Activated T-helper 2 cell treated with anti-CD3 and anti-CD28 coated beads, Interferon-gamma antibody, Interleukin-2, Interleukin-4, amounts not matched to agents 10 μg/mL and 5 μg/mL and 100 μg/mL, durations not matched to agents 14 hours and 24 hours and 36 hours (primary cell): ENCODE data around the gene KCNJ12. TPM values are rescaled to one million over a fixed set of nuclear protein-coding genes. Genes with fewer than 3 reads are reported as not detected.
"Not testable (repeated sequence)": the region's sequence is repeated elsewhere in the genome, so short reads cannot be mapped to it uniquely, and the experiment has no call there.

Experiments used
- DNase-seq: peaks from one replicate; pipeline ENCODE4 v3.0.0; 2021; ENCODE audit warnings: low spot score
- H3K27ac Mint-ChIP-seq: one replicate; pipeline ENCODE4 v1.8.0; 2021; ENCODE audit warnings: mixed read lengths
- H3K27me3 Mint-ChIP-seq: one replicate; pipeline ENCODE4 v1.8.0; 2021; ENCODE audit warnings: low read depth, mixed read lengths
- H3K36me3 Mint-ChIP-seq: one replicate; pipeline ENCODE4 v1.8.0; 2021; ENCODE audit warnings: low read depth, mixed read lengths
- H3K4me1 Mint-ChIP-seq: one replicate; pipeline ENCODE4 v1.8.0; 2021; ENCODE audit warnings: low read depth, mixed read lengths
- H3K4me3 Mint-ChIP-seq: one replicate; pipeline ENCODE4 v1.8.0; 2021; ENCODE audit warnings: low read depth, mild to moderate bottlenecking, moderate library complexity, mixed read lengths
- H3K9me3 Mint-ChIP-seq: one replicate; pipeline ENCODE4 v1.8.0; 2021; ENCODE audit warnings: mixed read lengths
- intact Hi-C: fragments of 100-400 bp; cut with micrococcal nuclease; formaldehyde crosslinking; loops from one replicate; pipeline ENCODE4 v1.15.1; 2023
- total RNA-seq: library from RNA; stranded (reverse); gene quantifications from 2 replicates; pipeline ENCODE4 v1.2.3, GENCODE V29; 2022

The KCNJ12 gene
- total RNA-seq, 1 donor from 2014 or later: not detected

DNA sequence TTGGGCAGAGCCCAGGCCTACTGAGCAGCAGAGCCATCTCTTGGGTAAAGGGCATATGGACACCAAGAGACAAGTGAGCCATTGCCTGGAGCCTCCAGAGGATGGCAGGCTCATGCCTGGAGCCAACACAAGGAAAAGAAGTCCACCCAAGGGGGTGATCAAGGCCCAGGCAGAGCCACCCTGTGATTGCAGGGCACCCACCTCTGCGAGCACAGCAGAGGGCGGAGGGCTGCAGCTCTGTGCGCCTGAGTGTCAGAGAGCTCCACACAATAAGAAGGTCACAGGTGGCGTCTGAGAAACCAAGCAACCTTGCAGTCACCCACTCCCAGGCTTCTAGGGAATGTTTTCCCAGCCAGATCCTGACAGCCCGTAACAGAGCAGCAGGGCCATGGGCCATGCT, 57.8 kb downstream of the KCNJ12 start:
- H3K9me3 Mint-ChIP-seq, H3K4me3 Mint-ChIP-seq, intact Hi-C loops, DNase-seq, H3K4me1 Mint-ChIP-seq, H3K36me3 Mint-ChIP-seq, H3K27ac Mint-ChIP-seq: not testable (repeated sequence)
- H3K27me3 Mint-ChIP-seq: peaks cover 14% of the 10 kb centered on the region

DNA sequence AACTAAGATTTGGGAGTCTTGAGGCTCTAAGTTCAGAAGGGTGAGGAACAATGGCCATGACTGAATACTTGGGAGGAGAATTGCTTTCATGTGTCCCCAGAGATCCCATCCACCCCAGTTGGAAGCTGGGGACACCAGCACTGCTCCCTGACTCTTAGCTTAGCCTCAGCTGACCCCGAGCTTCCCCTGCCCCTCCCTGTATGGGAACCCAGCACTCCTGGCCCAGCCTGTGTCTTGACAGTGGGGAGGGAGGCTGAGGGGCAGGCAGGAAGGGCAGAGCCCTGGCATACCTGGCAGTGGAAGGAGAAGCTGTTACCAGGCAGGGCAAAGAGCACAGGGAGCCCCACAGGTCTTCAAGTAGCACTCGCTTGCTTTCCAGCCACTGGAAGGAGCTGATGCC, 58.8 kb downstream of the KCNJ12 start:
- H3K27ac Mint-ChIP-seq, H3K36me3 Mint-ChIP-seq, DNase-seq, H3K4me1 Mint-ChIP-seq, H3K4me3 Mint-ChIP-seq, H3K9me3 Mint-ChIP-seq, intact Hi-C loops: not testable (repeated sequence)
- peaks cover 10% of the 10 kb centered on the region for H3K27me3 Mint-ChIP-seq

DNA sequence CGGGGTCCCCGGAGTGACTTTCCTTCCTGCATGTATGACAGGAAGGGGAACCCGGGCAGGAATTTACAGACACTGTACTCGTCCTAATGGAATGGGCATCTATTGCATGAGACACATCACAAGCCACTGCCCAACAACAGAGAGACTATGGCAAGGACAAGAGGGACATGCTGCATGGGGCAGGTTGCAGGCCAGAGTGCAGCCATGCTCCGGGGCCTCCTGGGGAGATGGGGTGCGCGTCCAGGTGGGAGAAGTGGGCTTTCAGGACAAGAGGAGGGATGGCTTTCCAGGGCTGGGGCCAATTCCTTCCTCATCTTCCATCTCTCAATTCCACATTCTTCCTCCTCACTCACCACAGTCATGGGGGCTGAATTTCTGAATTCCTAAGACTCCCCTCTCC, 60.3 kb downstream of the KCNJ12 start:
- H3K27ac Mint-ChIP-seq, H3K9me3 Mint-ChIP-seq, DNase-seq, H3K4me1 Mint-ChIP-seq, intact Hi-C loops, H3K36me3 Mint-ChIP-seq, H3K4me3 Mint-ChIP-seq: not testable (repeated sequence)
- peaks cover 12% of the 10 kb centered on the region for H3K27me3 Mint-ChIP-seq

DNA sequence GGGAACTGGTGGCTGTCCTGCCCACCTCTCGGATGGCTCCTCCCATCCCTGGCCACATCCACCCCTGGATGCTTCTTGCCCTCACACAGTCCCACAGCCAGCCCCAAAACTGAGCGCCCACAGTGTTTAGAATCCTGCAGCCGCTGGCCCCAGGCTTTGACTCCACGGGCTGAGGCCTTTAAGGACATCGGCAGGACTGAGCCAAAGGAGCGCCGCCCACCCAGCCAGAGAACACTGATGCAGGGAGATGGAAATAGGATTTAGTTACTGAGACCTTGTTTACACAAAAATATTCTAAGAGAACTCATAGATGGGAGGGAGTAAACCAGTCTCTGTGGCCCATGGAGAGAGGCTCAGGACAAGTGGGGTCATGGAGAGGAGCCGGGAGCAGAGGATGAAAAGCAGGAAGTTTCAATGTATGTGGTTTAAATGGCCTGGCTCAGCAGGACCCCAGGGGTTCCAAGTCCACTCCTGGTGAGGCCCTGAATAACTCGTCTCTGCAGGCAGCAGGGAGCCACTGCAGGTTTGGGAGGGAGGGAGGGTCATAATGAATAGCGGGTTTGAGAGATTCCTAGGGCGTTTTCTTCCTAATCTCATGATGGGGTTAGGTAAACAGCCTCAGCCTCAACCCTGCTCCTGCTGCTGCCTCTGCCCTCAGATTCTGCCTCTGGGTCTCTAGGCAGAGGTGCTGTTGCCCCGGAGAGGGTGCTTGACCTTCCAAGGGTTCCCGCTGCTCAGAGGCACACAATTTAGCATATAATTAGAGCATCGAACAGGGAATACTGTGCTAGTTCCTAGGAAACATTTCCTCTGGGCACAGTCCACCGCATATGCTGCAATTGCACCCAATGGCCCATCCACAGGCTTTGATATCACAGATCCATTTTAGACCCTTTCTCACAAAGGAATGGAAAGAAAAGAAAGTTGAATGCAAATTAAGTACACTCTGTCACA, 61.0 kb downstream of the KCNJ12 start:
- DNase-seq, H3K27ac Mint-ChIP-seq, intact Hi-C loops, H3K9me3 Mint-ChIP-seq, H3K4me1 Mint-ChIP-seq, H3K36me3 Mint-ChIP-seq, H3K4me3 Mint-ChIP-seq: not testable (repeated sequence)
- peaks cover 12% of the 10 kb centered on the region for H3K27me3 Mint-ChIP-seq

DNA sequence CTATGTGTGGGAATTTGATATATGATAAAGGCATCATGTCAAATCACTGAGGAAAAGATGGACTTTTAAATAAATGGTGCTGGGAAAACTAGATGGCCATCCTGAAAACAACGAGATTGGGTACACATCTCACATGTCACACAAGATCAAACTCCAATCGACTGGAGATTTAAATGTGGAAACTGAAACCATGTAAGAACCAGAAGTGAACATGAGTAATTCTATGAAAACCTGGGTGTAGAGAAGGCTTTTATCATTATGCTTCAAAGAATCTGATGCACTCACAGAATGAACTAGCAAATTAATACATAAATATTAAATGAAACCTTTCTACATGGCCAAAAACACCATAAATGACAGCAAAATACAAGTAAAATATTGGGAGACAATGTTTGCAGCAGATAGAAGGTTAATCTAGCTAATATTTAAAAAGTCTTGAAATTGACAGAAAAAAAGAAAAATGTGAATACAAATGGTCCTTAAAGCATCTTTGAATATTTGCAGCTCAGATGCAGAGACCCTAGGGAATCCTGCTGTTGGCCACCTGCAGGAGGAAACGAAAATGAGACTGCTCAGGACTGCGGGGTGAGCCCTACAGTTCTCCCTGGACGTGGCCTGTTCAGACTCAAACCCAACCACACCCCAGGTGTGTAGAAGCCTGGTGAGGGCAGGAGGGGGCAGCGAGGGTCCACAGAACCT, 62.3 kb downstream of the KCNJ12 start:
- H3K4me3 Mint-ChIP-seq, H3K4me1 Mint-ChIP-seq, H3K27me3 Mint-ChIP-seq, intact Hi-C loops, DNase-seq, H3K36me3 Mint-ChIP-seq, H3K9me3 Mint-ChIP-seq, H3K27ac Mint-ChIP-seq: not testable (repeated sequence)

DNA sequence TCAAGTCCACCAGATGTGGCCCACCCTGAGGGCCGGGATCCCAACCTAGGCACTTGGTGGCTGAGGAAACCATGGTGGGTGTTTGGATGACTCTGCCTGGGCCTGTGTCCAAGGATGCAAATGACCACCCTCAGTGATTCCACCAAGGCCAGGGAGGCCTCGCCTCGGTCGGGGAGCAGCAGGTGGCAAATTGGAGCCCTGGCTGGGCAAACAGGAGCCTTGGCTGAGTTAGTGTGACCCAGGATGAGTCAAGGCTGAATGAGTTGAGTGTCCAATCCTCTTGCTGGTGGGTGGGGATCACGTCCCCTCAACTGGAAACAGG, 62.8 kb downstream of the KCNJ12 start:
- H3K36me3 Mint-ChIP-seq: not testable (repeated sequence)

DNA sequence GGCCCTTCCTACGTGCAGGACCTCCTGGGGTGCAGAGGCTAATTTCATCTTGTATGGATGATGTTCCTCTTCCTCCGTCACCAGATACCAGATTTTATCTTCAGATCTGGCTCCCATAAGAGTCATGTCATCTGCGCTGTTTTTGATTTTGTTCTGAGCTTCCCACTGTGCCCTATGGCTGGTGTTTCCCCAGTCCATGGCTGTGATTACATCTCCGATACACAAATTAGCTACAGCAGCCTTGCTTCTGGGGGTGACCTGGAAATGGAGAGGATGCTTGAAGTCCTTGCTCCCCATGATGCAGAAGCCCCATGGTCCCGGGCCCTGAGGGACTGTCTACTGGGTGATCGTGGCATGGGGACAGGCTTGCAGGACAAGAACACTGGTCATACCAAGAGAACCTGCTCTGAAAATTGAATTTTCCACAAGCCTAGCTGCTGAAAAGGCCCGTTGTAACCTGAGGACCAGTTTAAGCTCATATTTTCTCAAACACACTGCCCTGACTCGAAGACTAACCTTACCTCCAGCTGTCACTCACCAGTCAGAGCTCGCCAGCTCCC, 69.0 kb downstream of the KCNJ12 start:
- Mint-ChIP-seq H3K27me3 (peaks cover 11% of the 10 kb centered on the region), H3K36me3 (no peaks in the 10 kb centered on the region), H3K9me3 (no peaks in the 10 kb centered on the region), H3K4me1 (no peaks in the 10 kb centered on the region), H3K27ac (no peak overlapping the region), H3K4me3 (no peak overlapping the region)
- intact Hi-C loops: no loop called here
- no peak for DNase-seq

More for the DNA sequence above, 62.8 kb downstream of the KCNJ12 start:
- H3K9me3 Mint-ChIP-seq, H3K27ac Mint-ChIP-seq, H3K4me3 Mint-ChIP-seq, intact Hi-C loops, H3K4me1 Mint-ChIP-seq, H3K27me3 Mint-ChIP-seq, DNase-seq: not testable (repeated sequence)

DNA sequence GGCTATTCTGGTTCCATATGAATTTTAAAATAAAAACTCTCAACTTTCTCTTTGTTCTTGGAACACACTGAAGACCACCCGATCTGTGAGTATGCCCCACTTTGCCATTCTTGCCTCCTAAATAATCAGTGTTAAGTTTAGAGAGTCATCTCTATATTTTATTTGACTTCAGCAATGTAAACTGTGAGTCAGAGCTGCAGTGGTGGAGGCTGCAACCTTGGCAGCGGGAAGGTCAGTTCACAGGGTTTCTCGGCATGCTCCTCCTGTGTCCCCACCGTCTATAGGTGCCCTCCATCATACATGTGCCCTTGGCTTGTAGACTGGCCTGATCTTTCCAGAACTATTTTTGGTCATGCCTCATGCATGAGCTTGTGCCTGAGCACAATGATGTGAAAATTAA, 71.4 kb downstream of the KCNJ12 start:
- DNase-seq, H3K9me3 Mint-ChIP-seq, H3K4me3 Mint-ChIP-seq, H3K36me3 Mint-ChIP-seq, H3K27ac Mint-ChIP-seq, intact Hi-C loops, H3K4me1 Mint-ChIP-seq: not testable (repeated sequence)
- H3K27me3 Mint-ChIP-seq: peaks cover 14% of the 10 kb centered on the region

DNA sequence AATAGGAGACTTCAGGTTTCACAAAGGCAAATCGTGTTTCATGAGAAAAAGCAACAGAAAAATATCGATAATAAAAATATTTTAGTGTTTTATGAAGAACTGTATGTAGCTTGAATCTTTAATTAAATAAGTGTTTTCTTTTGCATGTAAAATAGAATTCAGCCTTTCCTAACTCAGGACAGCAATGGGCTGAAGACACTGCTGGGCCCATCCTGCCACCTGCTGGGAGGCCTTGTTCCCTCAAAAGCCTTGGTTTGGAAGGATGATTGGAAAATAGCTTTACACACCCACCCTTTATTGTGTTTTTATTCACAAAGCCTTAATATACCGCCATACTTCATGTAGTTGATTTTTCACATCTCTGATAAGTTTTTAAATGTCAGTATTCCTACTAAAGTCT, 73.7 kb downstream of the KCNJ12 start:
- H3K4me3 Mint-ChIP-seq, H3K27ac Mint-ChIP-seq, H3K9me3 Mint-ChIP-seq, H3K4me1 Mint-ChIP-seq, DNase-seq, H3K36me3 Mint-ChIP-seq: not testable (repeated sequence)
- intact Hi-C loops: loop anchor here (10.0 kb wide), 1 partner anchor 125 kb away; no protein-coding TSS in a partner anchor
- peaks cover 22% of the 10 kb centered on the region for H3K27me3 Mint-ChIP-seq

DNA sequence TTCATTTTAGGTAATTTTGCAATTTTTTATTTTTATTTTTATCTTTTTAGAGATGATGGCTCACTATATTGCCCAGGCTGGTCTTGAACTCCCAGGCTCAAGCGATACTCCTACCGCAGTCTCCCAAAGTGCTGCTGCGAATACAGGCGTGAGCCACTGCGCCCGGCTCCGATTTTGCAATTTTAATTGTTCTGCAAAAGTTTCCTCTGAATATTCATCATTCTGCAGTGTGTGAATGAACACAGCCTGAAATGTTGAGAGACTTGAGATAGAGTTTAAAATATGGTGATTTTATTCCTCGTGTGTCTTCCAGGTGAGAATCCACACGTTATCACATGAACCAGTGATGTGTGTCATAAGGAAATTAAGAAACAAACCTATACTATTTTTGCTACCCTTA, 75.8 kb downstream of the KCNJ12 start:
- Mint-ChIP-seq H3K27ac (no peak overlapping the region), H3K4me1 (peaks cover 3% of the 10 kb centered on the region), H3K9me3 (no peaks in the 10 kb centered on the region), H3K4me3 (no peak overlapping the region), H3K27me3 (peaks cover 18% of the 10 kb centered on the region), H3K36me3 (no peaks in the 10 kb centered on the region)
- intact Hi-C loops: loop anchor here (10.0 kb wide), 1 partner anchor 127 kb away; no protein-coding TSS in a partner anchor
- no peak for DNase-seq

DNA sequence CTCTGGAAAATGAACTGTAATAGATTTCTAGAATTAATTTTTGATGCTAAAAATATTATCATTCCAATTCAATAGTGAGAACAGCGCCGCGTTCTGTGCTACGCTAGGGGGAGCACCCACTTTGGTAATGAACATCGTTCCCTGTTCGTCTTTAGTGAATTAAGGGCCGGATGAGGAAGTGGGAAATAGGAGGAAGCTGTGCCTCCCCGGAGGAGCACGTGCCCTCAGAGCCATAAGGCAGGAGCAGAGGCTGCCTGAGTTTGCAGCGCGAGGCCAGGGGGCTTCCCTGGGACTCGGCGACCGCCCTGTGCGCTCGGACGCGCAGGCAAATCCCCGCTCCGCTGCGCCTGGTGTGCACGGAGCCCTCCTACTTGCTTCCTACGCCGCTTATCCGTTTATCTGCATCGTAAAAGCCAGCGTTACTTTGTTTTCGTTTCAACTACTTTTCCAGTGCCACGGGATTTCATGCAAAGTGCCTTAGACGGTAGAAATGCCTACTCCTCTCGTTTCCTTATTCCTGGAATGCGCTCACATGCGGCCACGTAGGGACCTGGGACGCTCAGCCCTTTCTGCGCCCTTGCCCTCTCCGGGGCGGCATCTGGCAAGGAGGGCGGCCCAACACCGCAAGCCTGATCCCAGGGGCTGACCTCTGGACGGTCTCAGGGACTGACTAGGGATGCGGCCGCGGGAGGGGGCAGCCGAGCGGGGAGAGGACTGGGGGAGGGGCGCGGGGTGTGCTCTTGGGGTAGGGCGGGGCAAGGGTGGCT, 76.4 kb downstream of the KCNJ12 start:
- Mint-ChIP-seq H3K27ac (no peak overlapping the region), H3K36me3 (no peaks in the 10 kb centered on the region), H3K9me3 (no peaks in the 10 kb centered on the region), H3K27me3 (peaks cover 23% of the 10 kb centered on the region), H3K4me1 (peaks cover 7% of the 10 kb centered on the region), H3K4me3 (peak overlapping the region; percentile 13)
- intact Hi-C loops: loop anchor here (10.0 kb wide), 1 partner anchor 128 kb away; no protein-coding TSS in a partner anchor
- DNase-seq: no peak

DNA sequence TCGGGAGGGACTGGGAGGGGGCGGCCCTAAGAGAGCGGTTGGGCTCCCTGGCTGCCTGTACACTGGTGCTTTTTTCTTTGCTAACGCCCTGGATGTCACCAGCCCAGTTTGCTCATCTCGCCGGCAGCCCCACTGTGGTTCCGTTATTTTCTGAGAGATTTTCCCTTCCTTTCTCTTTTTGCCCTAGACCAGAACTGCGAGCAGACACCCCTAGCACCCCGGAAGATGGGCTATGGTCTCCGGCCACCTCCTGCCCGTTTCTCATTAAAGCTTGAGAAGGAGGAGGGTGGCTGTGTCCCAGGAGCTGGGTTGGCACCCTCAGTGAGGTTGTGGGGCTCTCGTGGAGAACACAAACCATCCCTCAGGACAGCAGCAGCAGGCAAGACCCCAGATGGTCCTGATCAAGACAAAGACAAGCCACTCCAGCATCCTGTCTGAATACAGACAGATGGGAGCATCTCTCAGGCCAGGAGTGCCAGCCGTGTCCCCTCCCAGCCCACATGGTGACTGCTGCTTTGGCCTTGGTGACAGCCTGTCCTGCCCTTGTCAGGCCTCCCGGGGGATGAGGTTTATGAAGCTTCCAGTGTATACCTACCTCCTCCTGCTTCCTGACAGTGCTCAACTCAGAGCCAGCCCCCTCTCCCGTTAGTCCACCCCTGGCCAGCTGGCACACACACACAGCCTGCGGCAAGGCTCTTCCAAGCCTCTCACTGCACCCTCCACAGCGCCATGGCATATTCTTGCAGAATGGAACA, 77.2 kb downstream of the KCNJ12 start:
- H3K4me1 Mint-ChIP-seq: peaks cover 7% of the 10 kb centered on the region
- H3K36me3 Mint-ChIP-seq: no peaks in the 10 kb centered on the region
- intact Hi-C loops: loop anchor here (10.0 kb wide), 1 partner anchor 129 kb away; no protein-coding TSS in a partner anchor
- H3K27me3 Mint-ChIP-seq: peaks cover 25% of the 10 kb centered on the region
- no peak overlapping the region for H3K27ac Mint-ChIP-seq
- H3K4me3 Mint-ChIP-seq: no peak overlapping the region
- no peak for DNase-seq
- no peaks in the 10 kb centered on the region for H3K9me3 Mint-ChIP-seq
